ENCODE results near the gene IL1RL2.

Gene IL1RL2

DNA sequence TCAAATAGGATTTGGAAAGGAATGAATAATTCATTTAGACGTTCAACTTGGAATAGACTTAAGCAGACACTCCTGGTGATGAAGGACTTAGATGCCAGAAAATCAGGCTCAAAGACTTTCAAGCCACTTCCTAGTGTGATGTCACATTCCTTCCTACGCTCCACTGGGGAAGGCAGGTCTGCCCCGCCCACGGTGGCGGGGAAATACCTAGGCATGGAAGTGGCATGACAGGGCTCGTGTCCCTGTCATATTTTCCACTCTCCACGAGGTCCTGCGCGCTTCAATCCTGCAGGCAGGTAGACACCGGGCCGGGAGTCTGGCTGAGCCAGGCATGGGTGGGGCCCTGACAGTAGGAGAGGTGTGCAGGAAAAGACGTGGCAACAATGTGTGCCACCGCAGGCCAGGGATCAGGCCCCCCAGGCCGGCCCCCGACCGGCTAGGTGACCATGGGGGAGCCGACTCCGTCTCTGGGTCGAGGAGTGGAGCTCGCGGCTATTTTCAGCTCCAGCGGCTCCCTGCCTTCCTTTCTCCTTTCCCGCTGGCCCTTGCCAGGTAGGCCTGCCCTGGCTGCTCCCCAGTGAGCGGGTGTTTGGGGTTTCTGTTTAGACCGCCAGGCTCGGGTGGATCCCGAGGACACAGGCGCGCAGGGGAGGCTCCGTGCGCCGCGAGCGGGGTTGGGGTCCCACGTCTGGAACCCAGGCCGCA lies at the start of gene IL1RL2:
TSS of gene IL1RL2 (plus strand) at position 233 of the 705 bp plus-strand sequence. CDS start 845 bp downstream, outside the sequence.
- DNase-seq = no peak

GRCh38 chr2:102137138-102137537 lies 49.7 kb upstream of the IL1RL2 start:
- DNase-seq = no peak

- DNase-seq = no peak
These were observed 48.5 kb upstream of the IL1RL2 start for GRCh38 chr2:102138331-102138730.

DNA sequence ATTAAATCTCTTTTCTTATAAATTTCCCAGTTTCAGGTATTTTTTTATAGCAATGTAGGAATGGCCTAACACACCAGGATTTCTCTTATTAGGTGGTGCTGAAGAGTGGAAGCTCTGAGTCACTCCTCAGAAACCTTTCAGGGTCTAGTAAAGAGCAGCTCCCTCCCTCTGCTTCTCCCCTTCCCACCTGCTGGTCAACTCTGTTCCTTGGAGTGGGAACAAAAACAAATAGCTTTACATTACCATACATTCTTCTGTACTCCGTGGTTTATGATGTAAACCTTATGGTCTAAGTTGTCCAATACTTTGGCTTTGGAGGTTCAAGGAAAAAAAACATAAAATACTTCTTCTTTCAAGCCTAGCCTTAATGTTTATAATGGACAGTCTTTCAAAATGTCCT lies 47.0 kb upstream of the IL1RL2 start:
- no peak for DNase-seq

DNA sequence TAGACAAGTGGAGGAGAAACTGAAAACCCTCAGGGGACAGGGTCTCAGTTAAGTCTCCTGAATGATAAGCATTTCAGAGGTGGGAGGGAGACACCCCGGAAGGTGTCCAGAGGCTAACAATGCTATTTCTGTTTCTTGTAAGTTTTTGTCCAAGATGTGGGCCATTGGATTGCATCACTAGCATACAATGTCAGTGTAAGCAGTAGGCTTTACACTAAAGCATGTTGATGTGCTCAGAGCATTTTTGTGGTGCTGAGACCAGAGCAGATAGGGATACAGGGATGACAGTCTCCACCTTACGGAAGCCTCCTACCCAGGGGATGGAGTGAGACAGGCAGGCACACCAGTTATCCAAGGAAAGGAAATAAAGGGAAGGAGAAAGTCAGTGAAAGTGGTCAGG lies 46.4 kb upstream of the IL1RL2 start:
- DNase-seq = no peak

DNA sequence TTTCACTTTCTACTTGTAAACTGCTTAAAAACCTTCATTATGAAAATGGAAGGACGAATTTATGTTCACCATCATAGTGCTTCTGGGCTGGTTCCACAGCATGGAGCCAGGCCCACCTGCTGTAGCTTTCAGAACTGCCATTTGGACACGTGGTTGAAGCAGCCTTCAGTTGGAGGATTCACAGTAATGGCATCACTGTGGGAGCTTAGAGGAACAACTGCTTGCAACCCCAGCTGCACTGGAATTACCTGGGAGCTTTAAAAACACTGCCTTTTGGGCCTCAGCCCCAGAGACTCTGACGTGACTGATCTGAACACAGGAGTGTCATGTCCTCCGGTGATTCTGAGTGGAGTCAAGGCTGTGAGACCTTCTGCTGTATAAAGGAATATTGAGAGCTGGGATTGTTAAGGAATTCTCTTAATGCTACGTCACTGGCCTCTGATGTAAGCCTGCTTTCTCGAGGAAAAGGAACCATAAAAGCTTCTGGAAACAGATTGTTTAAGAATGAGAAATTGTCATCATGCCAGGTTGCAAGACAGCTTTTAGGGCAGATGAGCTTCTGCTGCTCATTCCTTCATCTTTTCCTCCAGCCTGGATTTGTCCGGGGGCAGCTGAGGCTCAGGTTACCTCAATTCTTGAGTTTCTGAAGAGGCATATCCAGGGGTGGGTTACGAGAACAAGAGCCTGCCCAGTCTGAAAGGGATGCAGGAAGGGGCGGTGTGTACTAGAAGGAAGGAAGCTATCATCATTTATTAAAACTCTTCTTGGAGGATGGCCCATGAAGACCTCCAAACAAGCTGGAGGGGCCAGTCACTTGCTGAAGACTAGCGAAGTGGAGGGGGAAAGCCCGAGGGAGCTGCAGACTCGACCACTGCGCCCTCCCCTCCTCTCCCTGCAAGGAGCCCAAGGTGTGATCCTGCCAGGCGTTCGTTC lies 45.5 kb upstream of the IL1RL2 start:
- DNase-seq = no peak

DNA sequence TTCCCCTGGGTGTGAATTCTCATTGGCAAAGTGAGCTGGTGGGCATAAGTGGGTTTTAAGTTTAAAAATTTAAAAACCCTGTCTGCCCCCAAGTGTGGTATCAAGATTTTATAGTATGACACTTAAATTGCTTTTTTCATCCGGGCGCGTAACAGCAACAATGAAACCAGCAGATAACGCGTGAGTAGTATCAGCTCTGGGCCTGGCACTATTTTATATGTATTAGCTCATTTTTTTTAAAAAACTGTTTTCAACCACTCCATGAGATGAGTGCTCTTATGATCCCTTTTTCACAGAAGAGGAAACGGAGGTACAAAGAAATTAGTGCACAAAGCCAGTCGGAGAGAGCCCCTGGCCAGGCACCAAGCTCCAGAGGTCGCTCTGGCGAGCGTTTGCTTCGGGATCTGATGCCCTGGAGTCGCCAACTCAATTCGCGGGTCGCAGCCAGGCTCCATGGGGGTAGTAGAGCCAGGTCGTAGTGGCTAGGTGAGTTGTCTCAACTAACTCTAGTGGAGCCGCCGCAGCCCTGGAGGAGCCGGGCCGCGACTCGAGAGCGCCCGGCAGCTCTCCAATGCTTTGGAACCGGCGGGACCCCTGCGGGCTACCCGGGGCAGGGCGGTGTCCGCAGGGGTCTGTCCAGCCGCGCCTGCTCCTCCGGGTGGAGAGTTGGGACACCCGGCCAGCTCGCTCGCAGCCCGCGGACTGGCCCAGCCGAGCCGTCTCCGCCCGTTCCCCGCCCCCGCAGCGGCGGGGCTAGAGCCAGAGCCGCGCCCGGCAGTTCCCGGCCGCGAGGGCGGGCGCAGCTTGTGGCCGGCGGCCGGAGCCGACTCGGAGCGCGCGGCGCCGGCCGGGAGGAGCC lies 44.6 kb upstream of the IL1RL2 start, which contains the start of gene IL1R1:
TSS of gene IL1R1 (plus strand) at position 777 of the 859 bp plus-strand sequence. CDS start 14,979 bp downstream, outside the sequence.
- DNase-seq = peak; percentile 50

DNA sequence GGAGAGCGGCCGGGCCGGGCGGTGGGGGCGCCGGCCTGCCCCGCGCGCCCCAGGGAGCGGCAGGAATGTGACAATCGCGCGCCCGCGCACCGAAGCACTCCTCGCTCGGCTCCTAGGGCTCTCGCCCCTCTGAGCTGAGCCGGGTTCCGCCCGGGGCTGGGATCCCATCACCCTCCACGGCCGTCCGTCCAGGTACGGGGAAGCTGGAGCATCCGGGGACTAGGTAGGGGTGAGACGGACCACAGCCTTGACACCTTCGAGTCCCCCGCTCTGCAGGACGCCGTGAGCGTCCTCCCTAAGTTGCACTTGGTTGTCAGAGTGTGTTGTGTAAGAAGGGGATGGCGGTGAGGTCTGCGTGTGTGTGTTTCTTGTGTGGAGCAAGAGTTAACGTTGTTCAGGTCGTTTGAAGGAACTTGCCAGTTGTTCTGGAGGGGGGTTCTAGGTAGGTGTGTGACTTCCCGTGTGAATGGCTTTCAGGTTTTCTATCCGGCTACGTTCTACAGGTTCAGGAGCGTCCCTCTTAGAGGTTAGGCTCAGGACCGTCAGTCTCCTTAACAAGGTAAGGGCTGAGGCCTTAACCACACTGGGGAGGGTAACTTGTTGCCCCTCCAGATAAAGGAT lies 43.9 kb upstream of the IL1RL2 start:
- no peak for DNase-seq

DNA sequence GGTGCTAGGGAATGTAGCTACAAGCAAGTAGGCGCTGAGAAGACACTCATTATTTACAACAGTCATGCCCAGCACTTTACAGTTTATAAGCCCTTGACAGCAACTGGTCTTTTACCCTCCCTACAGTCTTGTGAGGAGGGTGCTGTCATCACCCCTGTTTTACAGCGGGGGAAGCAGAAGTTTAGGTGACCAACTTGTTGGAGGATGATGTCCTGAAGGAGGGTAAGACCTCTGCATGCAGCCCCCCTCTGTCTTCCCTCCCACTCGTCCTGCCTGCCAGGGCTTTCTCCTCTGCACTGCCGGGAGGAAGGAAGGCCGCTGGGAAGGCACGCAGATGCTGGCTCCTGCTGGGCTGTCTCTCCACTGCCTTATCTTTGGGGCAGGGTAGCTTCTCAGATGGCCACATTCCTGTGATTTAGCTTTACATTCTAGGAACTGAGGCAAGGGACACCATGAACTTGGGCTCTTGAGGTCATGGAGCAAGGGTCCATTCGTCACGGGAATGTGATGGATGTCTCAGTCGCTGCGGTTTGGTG lies 43.3 kb upstream of the IL1RL2 start:
- DNase-seq = no peak

DNA sequence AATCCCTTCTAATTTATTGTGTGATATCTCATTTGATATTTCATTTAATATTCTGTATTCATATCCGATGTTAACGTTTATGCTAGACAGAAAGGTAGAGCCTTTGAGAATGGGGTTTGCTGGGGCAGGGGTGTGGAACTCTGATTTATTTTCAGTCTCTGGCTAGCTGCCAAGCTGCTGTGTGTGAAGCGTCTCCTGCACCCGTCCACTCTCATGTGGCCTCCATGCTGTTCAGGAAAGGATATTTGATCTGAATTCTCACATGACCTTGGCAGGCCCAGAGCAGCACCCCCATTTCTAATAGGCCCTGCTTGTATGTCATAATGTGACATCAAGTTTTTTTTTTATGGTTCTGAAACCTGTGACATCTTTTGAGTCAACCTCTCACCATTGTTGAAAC lies 42.7 kb upstream of the IL1RL2 start:
- no peak for DNase-seq

DNA sequence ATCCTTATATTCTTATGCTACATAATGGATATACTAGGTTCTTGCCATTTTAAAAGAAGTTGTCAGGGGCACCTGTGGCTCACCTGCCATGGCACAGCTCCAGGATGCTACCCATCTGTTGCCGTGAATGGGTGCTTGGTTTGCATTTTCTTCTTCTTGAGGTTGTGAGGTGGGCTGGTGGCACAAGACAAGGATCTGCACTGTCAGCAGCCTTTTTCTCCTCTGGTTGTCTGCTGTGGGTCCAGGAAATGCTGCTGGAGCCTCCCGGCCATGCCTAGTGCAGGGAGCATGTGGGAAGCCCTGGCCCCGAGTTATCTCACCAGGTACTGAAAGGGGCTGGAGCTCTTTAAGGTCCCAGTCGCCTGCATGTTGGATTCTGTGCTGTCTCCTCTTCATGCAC lies 41.7 kb upstream of the IL1RL2 start:
- no peak for DNase-seq

DNA sequence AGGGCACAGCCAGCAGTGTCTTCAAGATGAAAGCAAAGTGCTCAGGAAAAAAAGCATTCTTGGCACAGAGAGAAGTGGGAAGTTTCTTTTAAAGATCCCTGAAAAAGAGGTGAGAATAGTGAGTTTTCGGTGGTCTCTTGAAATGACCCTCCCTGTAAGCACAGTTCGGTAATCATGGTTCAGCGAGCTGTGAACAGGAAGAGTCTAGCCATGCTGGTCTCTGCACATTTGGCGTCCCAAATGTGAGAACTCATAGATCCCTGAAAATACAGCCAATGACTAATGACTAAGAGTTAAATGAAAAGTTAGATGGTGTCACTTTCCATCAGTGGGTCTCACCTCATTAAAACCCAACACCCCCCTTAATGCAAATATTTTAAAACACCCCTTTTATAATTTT lies 40.9 kb upstream of the IL1RL2 start:
- DNase-seq = no peak

GRCh38 chr2:102147935-102148334 lies 38.9 kb upstream of the IL1RL2 start:
- DNase-seq = no peak

- no peak for DNase-seq
These were observed 37.6 kb upstream of the IL1RL2 start for GRCh38 chr2:102149243-102149642.

DNA sequence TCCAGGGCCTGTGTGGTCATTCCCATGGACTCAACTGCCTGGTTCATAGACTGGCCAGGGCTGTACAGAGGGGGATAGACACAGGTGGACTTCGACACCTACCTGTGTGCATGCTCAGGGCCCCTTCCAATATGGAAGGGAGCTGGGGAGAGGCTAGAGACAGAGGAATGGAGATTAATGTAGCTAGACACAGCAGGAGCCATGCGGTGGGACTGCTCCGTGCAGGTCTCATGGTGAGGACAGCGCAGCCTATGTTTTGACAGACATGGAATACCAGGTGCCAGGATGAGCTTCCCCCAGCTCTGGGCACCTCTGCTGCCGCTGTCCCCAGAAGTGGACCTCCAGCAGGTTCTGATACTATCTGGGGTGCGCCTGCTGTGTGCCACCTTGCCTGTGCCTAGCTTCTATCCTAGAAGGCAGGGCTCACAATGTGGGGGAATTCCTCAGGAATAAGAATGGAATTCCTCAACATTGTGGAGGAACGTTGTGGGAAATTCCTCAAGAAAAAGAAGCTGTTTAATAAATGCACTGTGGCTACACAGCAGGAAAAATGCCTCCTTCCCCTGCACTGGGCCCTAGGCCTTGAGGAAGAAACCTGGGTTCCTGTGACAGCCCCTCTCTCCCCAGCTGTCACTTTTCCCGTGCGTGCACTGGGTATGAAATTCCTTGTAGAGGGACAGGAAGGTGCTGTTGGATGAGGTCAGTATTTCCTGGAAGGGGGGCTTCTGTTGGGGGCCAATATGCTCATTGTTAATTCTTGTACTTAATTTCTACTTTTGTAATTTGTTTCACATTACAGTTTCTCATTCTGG lies 37.0 kb upstream of the IL1RL2 start:
- no peak for DNase-seq

DNA sequence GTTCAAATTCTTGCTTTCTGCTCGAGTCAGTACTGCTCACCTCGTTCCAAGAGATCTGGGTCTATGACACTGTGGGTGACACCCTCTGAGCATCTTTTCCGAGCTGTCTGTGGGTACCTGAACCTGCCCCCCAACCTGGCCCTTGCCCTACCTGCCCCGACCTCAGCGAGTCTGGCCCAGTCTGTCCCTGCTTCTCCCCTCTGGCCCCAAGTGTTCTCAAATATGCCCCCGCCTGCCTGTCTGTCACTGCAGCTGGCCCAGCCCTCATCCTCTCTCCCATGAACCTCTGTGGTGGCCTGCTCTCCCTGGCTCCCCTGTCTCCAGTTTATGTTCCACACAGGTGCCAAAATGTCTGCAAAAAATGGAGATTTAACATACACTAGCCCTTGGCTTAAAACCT lies 32.5 kb upstream of the IL1RL2 start:
- DNase-seq = no peak

- no peak for DNase-seq
These were observed 31.7 kb upstream of the IL1RL2 start for GRCh38 chr2:102154946-102155702.

DNA sequence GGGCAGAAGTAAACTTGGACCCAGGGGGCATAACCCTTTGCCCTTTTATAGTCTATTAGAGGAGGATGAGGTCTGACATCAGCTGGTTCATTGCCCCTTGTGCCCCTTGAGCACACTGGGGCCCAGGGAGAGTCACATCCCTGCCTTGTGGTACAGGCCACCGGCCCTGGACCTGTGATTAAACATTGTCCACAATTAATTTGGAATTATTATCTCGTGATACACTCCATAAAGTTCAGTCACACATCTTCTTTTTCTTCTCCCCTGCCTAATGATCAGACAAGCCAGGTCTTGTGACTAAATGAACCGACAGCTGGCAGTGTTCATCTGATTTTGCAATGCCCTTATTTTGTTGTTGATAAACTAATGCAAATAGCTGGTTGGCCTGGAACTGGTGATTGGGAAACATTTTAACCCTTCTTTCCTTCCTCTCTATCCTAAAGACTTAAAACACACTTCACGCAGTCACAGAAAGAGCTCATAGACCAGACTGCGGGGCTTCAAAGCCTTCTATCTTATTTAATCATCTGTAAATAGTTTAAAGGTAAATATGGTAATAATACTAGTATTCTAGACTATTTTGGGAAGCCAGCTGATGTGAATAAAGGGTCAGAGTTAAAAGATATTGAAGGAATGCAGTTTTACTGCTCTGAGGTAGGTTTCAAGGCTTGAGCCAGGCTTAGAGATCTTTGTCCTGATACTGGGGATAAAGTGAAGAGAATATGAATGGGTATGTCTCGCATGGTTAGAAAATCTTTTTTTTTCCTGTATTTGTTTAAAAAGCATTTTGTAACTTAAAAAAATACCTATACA lies 30.9 kb upstream of the IL1RL2 start:
- no peak for DNase-seq

DNA sequence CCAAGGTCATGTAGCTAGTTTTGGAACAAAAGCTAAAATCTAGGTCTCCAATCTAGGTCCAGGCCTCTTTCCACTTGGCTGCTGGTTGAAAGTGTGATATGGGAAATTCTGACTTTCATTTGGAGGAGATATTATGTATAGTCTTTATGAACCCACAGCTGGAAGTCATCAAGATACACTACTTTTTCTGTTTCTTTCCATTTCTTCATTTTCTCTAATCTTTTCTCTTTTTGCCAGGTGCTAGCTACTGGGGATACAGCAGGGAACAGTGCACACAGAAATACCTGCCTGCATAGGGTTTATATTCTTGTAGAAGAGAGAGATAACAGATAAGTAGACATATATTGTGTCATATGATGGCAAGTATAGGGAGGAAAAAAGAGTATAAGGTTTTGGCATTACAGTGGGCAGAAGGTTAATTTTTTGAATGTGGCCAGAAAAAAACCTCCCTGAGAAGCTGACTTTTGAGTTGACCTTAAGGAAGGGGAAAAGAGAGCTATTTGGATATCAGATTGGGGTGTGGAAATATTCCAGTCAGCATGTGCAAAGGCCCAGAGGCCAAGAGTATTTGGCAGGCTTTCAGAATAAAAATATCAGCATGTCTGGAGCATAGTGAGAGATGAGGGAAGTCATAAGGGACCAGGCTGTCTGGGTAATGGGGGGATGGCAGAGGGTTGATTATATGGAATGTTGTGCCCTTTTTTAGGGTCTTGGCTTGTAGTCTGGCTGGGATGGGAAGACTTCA lies 28.6 kb upstream of the IL1RL2 start:
- DNase-seq = no peak
